ENCODE results near the gene HOXD13.

The HOXD13 gene

GRCh38 chr2:176111846-176112374, 19.4 kb downstream of the HOXD13 start:
- TF ChIP-seq MYC (IDR thresholded peaks at IDR 0.05; ENCODE audit: low read depth, low read length) (no peak), POLR2A (IDR thresholded peaks at IDR 0.05; ENCODE audit: extremely low read depth, insufficient read length) (no peak), MAX (IDR thresholded peaks at IDR 0.05; ENCODE audit: low read depth, low read length) (no peak)
- TF ChIP-seq, protein P1, sequence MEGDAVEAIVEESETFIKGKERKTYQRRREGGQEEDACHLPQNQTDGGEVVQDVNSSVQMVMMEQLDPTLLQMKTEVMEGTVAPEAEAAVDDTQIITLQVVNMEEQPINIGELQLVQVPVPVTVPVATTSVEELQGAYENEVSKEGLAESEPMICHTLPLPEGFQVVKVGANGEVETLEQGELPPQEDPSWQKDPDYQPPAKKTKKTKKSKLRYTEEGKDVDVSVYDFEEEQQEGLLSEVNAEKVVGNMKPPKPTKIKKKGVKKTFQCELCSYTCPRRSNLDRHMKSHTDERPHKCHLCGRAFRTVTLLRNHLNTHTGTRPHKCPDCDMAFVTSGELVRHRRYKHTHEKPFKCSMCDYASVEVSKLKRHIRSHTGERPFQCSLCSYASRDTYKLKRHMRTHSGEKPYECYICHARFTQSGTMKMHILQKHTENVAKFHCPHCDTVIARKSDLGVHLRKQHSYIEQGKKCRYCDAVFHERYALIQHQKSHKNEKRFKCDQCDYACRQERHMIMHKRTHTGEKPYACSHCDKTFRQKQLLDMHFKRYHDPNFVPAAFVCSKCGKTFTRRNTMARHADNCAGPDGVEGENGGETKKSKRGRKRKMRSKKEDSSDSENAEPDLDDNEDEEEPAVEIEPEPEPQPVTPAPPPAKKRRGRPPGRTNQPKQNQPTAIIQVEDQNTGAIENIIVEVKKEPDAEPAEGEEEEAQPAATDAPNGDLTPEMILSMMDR (IDR thresholded peaks at IDR 0.05; ENCODE audit: low read depth, low read length): no peak
- H3K4me3 ChIP-seq (ENCODE audit: low read depth, low read length): no peak overlapping the region
- no peak for DNase-seq (ENCODE audit: low read depth)

DNA sequence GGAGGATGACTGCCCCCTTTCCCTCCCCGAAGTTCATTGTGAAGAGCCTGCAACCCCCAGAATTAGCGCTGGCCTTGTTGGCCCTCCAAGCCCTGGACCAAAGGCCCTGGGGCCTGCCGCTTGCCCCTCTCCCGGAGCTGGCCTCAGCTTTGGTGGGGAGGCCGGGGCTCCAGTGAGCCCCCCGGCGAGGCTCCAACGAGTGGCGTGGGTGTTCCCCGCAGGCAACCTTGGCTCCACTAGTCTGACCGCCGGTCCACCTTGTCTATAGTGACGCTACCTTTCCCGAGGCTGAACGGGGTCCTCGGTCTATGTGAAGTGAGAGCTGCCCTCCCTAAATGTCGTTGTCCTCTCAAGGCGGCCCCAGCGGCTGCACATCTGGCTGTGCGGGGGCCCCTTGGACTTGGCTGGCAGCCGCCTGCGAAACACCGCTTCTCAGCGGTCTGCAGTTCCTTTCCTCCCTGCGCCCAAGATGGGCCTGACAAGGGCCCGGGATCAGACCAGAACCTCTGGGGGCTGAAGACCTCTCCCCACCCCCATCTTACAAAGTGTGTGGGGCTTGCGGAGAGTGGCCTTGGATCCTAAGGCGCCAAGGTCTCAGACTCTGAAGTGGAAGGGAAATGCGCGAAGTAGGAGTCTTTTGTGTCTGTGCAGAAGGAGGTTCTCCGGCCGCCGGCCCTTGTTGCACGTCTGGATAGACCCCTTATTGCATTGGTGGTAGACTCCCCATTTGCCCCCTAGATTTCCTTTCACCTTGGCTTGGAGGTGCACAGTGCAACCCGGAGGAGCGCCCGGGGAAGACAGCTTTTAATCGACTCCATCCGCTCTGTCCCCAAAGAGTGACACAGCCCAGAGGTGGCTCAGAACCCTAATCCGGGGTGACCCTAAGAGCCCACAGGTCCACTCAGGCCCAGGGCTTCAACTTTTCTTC, 20.1 kb downstream of the HOXD13 start:
- TF ChIP-seq MYC (IDR thresholded peaks at IDR 0.05; ENCODE audit: low read depth, low read length) (no peak), MAX (IDR thresholded peaks at IDR 0.05; ENCODE audit: low read depth, low read length) (no peak), POLR2A (IDR thresholded peaks at IDR 0.05; ENCODE audit: extremely low read depth, insufficient read length) (no peak)
- TF ChIP-seq, protein P1 (IDR thresholded peaks at IDR 0.05; ENCODE audit: low read depth, low read length): no peak
- no peak for DNase-seq (ENCODE audit: low read depth)
- H3K4me3 ChIP-seq (ENCODE audit: low read depth, low read length): no peak overlapping the region

DNA sequence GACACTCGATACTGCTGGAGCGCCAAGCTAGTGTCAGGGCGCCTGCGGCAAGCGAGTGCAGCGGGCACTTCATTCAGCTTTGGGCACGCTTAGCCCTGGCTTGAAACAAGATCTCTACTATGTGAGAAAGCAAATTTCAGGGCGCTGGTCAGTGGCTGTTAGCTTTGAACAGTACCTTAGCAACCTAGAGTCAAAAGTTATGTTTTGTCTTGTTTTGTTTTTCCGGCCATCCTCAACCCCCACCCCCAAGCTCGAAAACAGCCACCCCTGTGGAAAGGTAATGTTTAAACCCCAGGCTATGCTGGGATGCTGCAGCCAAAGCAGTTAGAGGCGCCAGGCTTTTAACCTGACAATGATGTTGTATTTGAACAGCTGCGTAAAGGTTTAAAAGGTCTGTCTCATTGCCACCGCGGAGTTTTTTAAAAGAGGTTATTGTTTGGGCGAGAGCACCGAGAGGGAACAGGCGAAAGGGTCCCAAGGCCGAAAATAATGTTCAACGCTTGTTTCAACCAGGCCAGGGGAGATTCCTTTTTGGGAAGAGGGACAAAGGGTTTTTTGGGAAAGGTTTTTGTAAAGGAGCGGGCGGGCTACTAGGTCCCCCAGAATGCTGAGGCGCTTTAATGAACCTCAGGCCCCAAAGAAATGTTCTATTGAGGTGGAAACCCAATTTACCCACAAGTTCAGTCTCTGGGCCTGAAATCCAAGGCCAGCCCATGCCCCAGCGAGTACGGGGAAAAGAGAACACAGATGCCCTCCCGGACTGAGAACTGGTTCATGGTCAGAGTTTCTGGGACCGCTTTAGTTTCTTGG, 21.8 kb downstream of the HOXD13 start:
- no peak for DNase-seq (ENCODE audit: low read depth)
- TF ChIP-seq POLR2A (IDR thresholded peaks at IDR 0.05; ENCODE audit: extremely low read depth, insufficient read length) (no peak), MAX (IDR thresholded peaks at IDR 0.05; ENCODE audit: low read depth, low read length) (no peak), MYC (IDR thresholded peaks at IDR 0.05; ENCODE audit: low read depth, low read length) (no peak)
- TF ChIP-seq, protein P1 (IDR thresholded peaks at IDR 0.05; ENCODE audit: low read depth, low read length): no peak
- H3K4me3 ChIP-seq (ENCODE audit: low read depth, low read length): no peak overlapping the region

GRCh38 chr2:176114930-176115625, 22.6 kb downstream of the HOXD13 start:
- DNase-seq (ENCODE audit: low read depth): peak; percentile 86
- TF ChIP-seq MAX (IDR thresholded peaks at IDR 0.05; ENCODE audit: low read depth, low read length) (no peak), MYC (IDR thresholded peaks at IDR 0.05; ENCODE audit: low read depth, low read length) (no peak)
- TF ChIP-seq, protein P1 (IDR thresholded peaks at IDR 0.05; ENCODE audit: low read depth, low read length): no peak
- H3K4me3 ChIP-seq (ENCODE audit: low read depth, low read length): no peak overlapping the region
